GM12864 (cell line): ENCODE results near the gene GPR137.
"Not testable (repeated sequence)": the region's sequence is repeated elsewhere in the genome, so short reads cannot be mapped to it uniquely, and the experiment has no call there.

Experiments
- DNase-seq: peaks from one replicate; pipeline ENCODE4 v3.0.0-alpha.2; 2011; ENCODE audit warnings: low read depth
- H3K4me3 ChIP-seq: 2 replicates; pipeline ENCODE4 v1.5.1; 2011; ENCODE audit warnings: mild to moderate bottlenecking, low read depth, low read length, control low read depth
- TF ChIP-seq, protein P1 (sequence below): IDR thresholded peaks from 2 replicates; pipeline ENCODE4 v1.5.1; 2011; ENCODE audit warnings: low read depth, mild to moderate bottlenecking, moderate library complexity, low read length, control low read depth, inconsistent platforms; ENCODE audit errors: missing control alignments

Gene GPR137

DNA sequence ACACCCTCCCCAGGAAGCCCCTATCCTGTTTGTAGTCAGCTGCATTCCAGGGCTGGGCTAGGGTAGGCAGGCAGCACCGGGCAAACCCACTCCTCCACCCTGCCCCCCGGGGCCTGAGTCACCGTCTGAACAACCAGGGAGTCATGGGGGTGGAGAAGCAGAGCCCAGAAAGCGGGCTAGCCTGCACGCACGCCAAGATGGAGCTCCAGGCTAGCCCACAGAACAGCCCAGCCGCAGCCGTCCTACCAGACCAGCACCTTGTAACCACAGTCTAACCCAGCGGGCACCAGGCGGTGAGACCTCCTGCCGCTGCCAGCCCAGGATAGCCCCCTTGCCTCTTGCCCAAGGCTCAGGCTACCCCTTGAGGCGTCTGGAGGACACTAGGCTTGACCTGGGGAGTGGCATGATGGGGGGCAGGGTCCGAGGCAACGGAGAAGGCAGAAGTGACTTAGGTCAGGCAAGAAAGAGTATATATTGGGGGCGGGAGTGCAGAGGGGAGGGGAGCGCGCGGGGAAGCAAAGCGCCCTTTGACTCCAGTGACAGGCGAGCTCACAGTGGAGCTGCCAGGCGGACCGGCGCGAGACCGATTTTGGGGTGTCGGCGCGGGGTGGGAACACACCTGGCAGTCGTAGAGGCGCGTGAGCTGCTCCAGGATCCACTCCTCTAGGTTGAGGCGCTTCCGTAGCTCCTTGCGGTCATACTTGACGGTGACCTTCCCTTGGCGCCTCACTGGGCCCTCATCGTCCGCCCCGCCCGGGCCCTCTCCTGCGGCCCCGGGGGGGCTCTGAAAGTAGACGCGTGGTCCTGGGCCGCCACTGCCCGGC, 39.6 kb upstream of the GPR137 start:
- no peak for DNase-seq
- TF ChIP-seq, protein P1, sequence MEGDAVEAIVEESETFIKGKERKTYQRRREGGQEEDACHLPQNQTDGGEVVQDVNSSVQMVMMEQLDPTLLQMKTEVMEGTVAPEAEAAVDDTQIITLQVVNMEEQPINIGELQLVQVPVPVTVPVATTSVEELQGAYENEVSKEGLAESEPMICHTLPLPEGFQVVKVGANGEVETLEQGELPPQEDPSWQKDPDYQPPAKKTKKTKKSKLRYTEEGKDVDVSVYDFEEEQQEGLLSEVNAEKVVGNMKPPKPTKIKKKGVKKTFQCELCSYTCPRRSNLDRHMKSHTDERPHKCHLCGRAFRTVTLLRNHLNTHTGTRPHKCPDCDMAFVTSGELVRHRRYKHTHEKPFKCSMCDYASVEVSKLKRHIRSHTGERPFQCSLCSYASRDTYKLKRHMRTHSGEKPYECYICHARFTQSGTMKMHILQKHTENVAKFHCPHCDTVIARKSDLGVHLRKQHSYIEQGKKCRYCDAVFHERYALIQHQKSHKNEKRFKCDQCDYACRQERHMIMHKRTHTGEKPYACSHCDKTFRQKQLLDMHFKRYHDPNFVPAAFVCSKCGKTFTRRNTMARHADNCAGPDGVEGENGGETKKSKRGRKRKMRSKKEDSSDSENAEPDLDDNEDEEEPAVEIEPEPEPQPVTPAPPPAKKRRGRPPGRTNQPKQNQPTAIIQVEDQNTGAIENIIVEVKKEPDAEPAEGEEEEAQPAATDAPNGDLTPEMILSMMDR: no peak
- peak overlapping the region; percentile 86 for H3K4me3 ChIP-seq

DNA sequence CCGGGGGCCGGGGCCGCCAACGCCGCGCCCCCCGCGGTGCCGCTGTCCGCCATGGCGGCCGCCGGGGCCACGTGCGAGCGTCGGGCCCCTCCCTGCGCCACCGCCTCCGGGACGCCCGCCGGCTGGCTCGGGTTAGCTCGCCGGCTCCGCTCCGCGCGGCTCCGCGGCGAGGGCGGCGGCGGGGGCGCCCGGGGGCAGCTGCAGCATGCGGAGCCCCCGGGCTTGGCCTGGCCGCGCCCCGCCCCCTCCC, 39.1 kb upstream of the GPR137 start:
- H3K4me3 ChIP-seq: peak overlapping the region; percentile 86
- not testable (repeated sequence) for DNase-seq

DNA sequence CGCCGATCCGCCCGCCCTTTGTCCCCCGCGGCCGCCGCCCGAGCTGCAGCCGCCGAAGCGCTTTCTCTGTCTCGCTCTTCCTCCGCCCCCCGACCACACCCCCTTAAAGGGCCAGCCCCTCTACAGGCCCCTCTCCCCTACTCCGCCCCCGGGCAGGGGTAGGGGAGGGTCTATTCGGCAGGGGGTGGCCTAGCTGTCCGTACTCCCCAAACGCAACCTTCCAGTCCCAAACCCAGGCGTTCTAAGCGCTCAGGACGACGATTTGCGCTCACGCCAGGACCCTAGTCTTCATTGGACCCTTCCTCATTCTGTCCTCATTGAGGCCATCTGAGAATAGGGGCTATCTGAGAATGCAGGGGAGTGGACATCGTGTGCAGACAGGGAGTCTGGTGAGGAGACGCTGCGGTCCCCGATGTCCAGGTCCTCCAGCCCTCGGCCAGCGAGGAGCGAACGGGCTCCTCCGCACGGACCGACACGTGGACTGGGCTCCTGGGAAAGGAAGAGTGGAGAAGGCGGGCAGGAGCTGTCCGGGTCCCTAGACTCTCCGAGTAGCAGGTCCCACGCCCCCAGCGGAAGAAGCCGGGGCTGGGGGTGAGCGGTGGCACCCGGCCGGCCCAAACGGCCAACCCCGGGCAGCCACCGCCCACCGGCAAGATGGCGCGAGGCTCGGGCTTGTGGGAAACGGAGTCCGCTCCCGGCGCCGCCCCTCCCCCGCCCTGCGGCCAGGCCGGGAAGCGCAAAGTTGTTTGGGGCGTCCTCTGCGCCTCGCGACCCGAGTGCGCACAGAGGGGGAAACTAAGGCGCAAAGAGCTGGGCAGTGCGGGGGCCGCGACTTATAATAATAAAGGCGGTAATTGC, 38.5 kb upstream of the GPR137 start, which contains the start of gene PPP1R14B:
TSS of gene PPP1R14B (minus strand) at position 73 of the 858 bp plus-strand sequence. CDS start 270 bp downstream, outside the sequence.
- TF ChIP-seq, protein P1: no peak
- no peak for DNase-seq
- H3K4me3 ChIP-seq: peak within 1 kb of the TSS; percentile 86

DNA sequence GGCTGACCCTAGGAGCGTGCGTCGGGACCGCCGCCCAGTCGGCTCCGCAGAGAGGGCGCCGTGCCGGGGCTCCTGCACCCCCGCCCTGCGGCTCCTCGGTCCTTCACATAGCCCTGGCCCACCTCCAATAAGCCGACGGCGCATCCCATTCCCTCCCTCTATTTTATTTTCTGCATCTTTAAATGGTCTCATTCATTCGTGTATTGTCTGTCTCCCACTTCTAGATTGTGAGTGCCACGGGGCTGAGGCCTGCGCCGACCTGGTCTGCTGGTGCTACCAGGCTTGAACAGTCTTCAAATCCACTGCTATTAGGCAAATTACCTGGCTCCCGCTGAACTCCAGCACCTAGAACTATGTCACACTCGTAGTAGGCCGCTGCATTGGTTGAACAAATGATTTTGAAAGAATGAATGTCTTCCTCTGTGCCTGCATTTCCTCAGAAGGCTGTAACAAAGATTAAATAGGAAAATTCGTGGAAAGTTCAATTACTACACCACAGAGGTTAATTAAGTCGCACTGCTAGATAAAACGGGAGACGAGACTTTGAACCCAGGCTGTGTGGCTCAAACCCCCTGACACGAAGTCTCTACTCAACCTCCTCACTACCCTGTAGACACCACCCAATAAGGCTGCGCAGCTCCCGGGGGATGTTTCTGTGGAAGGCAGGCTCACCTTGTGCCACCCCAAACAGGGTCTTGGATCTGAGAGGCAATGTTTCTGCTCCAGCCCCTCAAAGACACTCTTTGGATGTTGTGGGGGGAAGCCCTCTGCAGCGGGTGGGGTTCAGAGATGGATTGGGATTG, 37.7 kb upstream of the GPR137 start:
- H3K4me3 ChIP-seq: peak overlapping the region; percentile 61; the same call in 1 of the 2 replicates
- TF ChIP-seq, protein P1: no peak
- DNase-seq: no peak

DNA sequence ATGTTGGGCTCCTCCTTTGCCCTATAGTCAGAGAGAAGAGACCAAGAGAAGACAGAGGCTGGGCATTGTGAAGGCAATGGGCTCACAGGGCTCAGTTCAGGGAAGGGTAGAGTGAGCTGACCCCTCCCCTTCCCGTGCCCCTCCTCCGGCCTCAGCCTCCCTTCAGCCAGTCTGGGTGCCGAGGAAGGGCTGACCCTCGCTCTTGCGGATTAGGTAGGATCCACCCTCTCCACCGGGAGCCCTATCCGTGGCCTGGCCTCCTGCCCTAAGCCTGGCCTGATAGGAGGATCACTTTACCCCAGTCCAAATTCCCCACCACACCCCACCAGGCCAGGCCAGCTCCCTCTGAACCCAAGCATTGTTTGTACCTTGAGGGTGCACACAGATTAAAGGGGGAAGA, 37.1 kb upstream of the GPR137 start:
- H3K4me3 ChIP-seq: no peak overlapping the region
- no peak for DNase-seq
- TF ChIP-seq, protein P1: no peak

DNA sequence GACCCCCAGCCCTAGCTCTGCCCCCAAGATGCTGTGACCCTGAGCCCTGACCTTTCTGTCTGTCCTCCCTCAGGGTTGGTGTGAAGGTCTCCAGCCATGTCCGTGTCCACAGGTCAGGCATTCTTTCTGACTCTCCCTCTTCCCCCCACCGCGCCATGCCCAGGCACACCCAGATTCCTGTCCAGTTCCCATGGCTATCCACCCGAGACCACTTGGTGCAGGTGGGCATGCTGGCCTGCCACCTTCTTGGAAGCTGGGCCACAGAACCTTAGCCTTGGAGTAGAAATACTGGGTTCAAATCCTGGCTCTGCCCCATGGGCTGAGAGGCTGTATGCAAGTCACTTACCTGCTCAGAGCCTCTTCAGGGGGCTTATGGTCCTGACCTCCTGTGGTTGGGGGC, 36.6 kb upstream of the GPR137 start:
- TF ChIP-seq, protein P1: no peak
- no peak for DNase-seq
- H3K4me3 ChIP-seq: no peak overlapping the region
